GM12891 (cell line): ENCODE results near the gene RBMS3.

Source experiments
- PAX5 ChIP-seq: IDR thresholded peaks from 2 replicates; pipeline ENCODE4 v1.6.1; 2011; ENCODE audit warnings: low read length, moderate library complexity, mild to moderate bottlenecking; ENCODE audit not compliant: insufficient read depth, severe bottlenecking
- POLR2A ChIP-seq: IDR thresholded peaks from 2 replicates; pipeline ENCODE4 v1.6.1; 2011; ENCODE audit warnings: low read depth, low read length, control low read depth
- POLR2AphosphoS5 ChIP-seq: IDR thresholded peaks from 2 replicates; pipeline ENCODE4 v1.6.1; 2011; ENCODE audit warnings: low read depth, low read length, control low read depth
- POU2F2 ChIP-seq: IDR thresholded peaks from 2 replicates; pipeline ENCODE4 v1.6.1; 2011; ENCODE audit warnings: low read depth, mild to moderate bottlenecking, control low read depth, low read length, moderate library complexity
- SPI1 ChIP-seq: IDR thresholded peaks from 2 replicates; pipeline ENCODE4 v1.6.1; 2011; ENCODE audit warnings: low read depth, low read length, control low read depth
- TAF1 ChIP-seq: IDR thresholded peaks from 2 replicates; pipeline ENCODE4 v1.6.1; 2011; ENCODE audit warnings: low read depth, low read length, control low read depth

GRCh38 chr3:29901097-29901496 lies 620.2 kb downstream of the RBMS3 start:
- TF ChIP-seq POLR2A: no peak
- no peak for TF ChIP-seq SPI1
- TF ChIP-seq POLR2AphosphoS5: no peak
- TF ChIP-seq TAF1: no peak
- no peak for TF ChIP-seq PAX5
- TF ChIP-seq POU2F2: no peak
